ENCODE measurements around the gene PWP1.
"Not testable (repeated sequence)": the region's sequence is repeated elsewhere in the genome, so short reads cannot be mapped to it uniquely, and the experiment has no call there.

The PWP1 gene

DNA sequence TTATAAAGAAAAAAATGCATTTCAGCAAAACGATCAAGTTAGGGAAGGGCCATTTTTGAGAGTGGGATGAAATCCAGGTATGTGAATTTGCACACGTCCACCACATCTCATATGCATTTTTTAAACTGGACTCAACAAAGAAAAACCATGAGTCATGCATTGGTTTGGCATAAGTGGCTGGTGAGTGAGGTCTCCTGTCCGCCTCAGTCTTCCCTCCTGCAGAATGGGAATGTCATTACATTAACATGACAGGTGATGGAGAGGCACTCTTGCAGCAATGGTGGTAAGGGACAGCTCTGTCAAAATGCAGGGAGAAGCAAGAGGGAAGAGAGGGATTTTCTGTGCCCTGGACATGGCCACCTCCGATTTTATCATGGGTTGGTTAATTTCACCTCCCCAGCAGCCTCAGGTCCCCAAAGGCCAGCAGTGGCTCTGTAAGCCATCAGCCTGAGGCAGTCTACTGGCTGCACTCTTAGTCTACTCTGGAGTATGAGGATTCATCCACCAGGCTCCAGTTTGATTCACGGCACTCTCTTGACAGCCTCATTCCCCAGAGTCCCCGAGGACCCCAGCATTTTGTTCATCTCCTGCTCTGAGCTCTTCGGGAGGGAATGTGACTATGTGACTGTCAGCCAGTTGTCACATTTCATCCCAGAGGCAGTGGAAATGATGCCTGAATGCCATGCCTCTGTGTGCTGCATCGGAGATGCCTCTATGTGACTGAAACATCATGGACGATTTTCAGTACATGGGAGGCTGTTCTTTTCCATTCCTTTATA, 17.1 kb upstream of the PWP1 start:
- no peak for DNase-seq

DNA sequence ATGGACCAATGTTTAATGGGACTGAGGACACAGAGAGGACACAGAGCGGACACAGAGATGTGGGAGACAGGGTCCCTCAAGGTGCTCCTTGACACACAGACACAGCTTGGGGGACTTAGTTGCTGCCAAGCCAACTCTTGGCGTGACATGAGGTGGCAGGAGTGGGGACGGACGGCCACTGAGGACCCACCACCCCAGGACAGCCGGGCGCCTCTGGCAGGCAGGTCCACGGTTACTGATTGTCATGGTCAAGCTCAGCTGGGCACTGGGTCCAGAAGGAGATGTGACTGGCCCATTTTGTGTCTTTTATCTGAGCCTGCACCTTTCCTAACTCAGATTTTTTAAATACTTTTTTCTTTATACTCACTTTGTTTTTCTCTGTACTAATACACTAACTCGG, 15.7 kb upstream of the PWP1 start:
- DNase-seq = no peak

DNA sequence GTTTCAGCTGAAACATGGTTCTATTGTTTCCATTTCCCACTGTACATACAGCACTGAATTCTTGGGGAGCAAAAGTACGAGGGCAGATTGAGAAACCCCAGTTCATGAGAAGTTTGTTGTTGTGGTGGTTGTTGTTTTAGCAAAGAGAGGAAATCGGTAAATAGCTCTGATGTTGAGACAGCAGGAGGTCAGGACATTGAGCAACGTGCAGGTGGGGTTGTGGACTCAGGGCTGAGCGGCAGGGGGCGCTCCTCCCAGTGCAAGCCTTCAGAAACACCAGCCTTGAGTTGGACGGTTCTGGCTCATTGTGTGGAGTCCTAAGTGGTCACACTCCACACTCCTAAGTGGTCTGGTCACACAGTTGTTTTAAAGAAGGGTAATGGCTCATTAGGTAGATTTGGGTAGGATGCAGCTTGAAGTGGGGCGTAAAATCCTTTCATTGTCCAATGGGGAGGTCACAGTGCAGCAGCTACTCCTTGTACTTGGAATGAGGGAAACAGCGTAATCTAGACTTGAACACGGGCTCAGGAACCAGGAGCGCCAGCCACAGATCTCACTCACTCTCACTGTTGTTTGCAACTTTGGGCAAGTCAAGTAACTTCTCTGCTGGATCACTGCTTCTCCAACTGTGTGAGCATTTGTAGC, 14.5 kb upstream of the PWP1 start:
- DNase-seq = peak; percentile 31

DNA sequence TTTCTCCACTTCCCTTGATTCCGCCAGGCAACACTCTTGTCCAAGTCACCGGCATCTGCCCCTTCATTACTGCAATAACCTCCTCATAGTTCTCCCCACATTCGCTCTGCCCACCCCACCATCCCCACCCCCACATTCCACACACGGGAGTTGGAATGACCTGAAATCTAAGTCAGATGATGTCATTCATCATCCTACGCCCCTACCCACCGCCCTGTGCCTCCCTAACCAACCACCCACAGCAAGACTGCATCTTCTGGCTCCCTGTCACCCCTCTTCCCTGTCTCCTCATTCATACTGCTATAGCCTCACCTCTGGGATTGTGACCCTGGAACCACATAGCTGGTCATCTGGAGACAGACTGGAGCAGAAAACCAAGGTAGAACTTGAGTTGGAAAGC, 7.9 kb upstream of the PWP1 start:
- no peak for DNase-seq

DNA sequence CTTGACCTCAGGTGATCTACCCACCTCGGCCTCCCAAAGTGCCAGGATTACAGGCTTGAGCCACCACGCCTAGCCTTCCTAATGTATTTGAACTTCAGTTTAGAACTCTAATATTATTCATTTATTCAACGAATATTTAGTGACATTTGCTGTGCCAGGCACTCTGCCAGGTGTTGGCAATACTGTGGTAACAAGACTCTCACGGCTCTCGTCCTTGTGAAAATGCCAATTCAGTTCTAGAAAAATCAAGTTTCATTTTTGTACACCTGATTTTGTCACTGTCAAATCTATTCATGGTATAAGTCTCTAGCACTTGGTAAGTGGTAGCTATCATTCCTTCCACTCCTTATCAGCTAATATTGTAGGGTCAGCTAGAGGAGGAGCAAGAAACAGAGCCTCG, 6.3 kb upstream of the PWP1 start:
- DNase-seq = no peak

DNA sequence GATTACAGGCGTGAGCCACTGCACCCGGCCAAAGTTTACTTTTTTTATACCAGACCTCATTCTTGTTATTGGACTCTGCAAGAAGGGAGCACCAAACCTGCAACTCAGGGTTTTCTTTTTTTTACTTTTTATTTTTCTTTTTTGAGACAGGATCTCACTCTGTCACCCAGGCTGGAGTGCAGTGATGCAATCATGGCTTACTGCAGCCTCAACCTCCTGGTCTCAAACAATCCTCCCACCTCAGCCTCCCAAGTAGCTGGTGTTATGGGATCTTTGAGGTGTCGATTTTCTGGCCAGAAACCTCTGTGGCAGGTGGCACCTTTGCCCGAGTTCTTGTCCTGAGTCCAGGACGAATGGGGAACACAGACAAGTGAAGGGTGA, 4.2 kb upstream of the PWP1 start:
- DNase-seq = no peak

DNA sequence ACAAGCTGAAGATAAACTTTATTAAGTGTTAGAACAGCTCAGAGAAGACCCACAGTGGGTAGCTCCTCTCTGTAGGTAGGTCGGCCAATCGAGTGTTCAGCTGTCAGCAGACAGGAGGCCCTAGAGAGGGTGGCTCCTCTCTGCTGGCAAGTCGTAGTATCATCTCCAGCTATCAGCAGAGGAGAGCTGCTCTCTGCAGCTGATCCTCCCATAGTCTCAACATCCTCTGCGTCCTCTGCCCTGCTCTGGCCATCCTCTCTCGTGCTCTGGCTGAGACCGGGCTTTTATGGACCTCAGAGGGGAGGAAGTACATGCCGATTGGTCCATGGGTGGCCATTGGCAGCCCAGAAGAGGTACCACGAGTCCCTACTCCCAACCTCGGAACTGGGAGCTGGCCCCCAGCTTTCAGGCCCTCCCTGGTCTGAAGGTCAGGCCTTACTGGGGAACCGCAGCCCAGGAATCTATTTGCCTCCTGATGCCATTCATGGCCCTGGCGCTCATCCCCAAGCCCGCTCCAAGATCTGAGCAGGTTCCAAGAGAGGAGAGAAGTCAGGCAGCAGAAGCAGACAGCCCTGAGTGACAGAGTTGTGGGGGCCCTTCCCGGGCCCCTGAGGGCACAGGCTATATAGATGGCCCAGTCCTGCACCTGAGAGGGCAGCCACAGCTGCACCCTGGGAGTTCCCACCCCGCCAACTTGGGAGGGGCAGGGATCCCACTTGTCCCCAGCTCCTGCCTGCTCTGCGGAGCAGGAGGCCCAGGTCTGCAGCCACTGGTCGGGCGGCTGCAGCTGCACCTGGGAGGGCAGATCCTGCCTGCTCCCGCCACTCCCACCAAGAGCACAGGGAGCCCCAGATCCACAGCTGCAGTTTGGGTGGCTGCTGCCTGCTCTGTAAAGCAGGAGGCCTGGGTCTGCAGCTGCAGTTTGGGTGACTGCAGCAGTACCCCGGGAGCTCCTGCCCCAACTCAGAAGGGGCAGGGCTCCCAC, 3.5 kb upstream of the PWP1 start:
- DNase-seq = no peak

DNA sequence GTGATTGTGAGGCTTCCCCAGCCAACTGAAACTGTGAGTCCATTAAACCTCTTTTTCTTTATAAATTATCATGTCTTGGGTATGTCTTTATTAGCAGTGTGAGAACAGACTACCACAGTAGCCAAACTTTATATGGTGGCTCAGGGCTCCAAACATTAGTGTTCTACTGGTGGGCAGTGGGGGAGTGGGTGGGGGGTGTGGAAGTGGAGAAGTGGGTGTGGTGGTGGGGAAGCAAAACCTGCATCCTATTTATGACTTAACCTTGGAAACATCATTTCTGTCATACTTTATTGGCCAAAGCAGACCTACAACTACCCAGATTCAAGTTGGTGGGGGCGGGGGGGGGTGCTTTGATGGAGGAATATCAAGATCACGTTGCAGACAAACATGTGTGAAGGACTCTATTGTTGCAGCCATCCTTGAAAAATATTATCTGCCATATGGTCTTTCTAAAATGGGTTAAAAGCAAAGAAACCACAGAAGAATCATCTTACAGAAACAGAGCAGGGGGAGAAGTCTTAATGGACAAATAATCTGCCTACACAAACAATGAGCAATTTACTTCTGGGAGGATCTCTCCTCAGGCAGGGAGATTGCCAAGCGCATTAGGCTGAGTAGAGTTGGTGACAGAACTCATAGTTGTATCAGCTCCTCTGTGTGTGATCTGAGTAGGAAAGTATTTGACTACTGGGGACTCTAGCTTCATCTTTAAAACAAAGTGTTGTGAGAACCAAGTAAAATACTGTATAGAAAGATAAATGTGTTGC, 1.4 kb upstream of the PWP1 start:
- DNase-seq = no peak

DNA sequence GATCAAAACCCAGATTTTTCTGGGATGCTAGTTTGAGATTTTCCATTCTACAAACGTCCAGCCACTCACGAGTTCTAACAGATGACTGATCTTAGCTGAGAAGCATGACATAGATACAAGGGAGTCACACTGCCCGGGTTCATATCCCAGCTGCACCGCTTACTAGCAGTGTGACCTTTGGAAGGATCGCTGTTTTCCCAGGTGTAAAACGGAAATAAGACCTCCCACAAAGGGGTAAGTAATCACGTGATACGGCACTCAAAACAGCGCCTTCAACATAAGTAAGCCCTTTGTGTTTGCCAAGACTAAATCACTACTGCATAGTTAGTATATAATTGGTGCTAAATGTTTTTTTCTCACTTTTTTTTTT, 624 bp upstream of the PWP1 start:
- peak; percentile 20 for DNase-seq

DNA sequence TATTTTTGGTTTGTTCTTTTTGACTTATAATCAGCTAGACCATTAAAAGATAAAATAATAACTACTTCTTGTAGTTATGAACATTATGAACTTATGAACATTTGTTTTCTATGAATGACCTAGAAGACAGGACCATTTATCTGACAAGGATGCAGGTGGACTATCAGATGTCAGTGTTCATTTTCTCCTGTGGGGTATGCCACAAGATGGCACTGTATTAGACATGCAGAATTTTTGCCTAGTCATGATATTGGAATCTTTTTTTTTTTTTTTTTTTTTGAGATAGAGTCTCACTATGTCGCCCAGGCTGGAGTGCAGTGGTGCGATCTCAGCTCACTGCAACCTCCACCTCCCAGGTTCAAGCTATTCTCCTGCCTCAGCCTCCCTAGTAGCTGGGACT, 10.2 kb downstream of the PWP1 start:
- not testable (repeated sequence) for DNase-seq

DNA sequence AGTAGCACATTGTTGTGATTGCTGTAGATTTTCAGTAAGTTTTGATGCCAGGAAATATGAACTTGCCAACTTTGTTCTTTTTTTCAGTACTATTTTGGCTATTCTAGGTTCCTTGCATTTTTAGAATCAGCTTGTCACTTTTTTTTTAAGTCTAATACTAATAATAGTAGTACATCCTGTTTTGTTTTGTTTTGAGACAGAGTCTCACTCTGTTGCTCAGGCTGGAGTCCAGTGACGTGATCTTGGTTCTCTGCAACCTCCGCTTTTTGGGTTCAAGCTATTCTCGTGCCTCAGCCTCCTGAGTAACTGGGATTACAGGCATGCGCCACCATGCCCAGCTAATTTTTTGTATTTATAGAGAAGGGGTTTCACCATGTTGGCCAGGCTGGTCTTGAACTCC, 16.5 kb downstream of the PWP1 start:
- no peak for DNase-seq

DNA sequence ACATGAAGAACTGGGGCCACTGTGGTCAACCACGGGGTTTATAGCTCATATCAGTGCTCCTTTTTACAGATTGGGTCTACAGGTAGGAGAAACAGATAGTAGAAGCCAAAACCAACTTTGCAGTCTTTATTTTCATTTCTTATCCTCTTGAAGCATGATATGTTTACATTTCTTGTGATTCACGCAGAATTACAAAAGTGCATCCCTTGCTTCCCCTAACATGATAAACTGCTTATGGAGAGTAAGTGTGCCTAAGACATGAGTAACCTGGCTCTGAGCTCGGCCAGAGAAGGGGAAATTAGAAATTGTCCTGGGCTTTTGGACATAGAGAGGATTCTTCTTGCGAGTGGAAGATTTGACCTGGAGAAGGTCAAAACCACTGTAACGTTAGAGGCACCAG, 18.4 kb downstream of the PWP1 start:
- DNase-seq = no peak

DNA sequence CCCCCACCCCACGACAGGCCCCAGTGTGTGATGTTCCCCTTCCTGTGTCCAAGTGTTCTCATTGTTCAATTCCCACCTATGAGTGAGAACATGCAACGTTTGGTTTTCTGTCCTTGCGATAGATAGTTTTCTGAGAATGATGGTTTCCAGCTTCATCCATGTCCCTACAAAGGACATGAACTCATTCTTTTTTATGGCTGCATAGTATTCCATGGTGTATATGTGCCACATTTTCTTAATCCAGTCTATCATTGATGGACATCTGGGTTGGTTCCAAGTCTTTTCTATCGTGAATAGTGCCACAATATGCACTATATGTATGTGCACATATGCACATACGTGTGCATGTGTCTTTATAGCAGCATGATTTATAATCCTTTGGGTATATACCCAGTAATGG, 19.9 kb downstream of the PWP1 start:
- not testable (repeated sequence) for DNase-seq

DNA sequence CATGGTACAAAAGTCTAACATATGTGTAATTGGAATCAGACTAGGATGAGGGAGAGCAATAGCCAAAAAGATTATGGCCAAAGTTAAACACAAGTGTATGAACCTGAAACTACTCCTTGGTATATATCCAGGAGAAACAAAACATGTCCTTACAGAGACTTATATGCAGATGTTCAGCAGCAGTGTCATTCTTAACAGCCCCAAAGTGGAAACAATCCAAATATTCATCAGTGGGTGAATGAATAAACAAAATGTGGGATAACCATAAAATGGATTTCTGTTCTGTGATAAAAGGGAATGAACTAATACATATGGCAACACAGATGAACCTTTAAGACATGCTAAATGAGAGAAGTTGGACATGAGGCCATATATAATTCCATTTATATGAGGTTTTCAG, 30.2 kb downstream of the PWP1 start:
- no peak for DNase-seq

DNA sequence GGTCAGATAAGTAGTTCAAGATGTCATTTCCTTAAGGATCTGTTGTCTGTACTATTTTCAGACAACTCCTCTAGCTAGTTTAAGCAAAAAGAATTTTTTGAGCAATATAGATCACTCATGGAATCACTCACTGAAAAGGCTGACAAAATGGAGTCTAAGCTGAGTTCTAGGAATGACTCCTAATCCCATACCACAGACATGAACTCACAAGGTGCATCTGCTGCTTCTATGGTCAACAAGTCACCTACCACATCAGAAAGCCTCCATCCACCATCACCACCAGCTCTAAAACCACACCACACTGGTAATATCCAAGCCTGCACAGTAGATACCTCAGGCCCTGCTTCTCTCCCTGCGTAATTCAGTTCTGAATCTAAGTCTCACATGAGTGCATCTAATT, 33.0 kb downstream of the PWP1 start:
- DNase-seq = no peak

DNA sequence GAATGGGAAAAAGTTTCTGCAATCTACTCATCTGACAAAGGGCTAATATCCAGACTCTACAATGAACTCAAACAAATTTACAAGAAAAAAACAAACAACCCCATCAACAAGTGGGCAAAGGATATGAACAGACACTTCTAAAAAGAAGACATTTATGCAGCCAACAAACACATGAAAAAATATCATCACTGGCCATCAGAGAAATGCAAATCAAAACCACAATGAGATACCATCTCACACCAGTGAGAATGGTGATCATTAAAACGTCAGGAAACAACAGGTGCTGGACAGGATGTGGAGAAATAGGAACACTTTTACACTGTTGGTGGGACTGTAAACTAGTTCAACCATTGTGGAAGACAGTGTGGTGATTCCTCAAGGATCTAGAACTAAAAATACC, 41.7 kb downstream of the PWP1 start:
- not testable (repeated sequence) for DNase-seq

DNA sequence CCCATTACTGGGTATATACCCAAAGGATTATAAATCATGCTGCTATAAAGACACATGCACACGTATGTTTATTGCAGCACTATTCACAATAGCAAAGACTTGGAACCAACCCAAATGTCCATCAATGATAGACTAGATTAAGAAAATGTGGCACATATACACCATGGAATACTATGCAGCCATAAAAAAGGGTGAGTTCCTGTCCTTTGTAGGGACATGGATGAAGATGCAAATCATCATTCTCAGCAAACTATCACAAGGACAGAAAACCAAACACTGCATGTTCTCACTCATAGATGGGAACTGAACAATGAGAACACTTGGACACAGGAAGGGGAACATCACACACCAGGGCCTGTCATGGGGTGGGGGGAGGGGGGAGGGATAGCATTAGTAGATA, 42.1 kb downstream of the PWP1 start:
- DNase-seq = not testable (repeated sequence)

DNA sequence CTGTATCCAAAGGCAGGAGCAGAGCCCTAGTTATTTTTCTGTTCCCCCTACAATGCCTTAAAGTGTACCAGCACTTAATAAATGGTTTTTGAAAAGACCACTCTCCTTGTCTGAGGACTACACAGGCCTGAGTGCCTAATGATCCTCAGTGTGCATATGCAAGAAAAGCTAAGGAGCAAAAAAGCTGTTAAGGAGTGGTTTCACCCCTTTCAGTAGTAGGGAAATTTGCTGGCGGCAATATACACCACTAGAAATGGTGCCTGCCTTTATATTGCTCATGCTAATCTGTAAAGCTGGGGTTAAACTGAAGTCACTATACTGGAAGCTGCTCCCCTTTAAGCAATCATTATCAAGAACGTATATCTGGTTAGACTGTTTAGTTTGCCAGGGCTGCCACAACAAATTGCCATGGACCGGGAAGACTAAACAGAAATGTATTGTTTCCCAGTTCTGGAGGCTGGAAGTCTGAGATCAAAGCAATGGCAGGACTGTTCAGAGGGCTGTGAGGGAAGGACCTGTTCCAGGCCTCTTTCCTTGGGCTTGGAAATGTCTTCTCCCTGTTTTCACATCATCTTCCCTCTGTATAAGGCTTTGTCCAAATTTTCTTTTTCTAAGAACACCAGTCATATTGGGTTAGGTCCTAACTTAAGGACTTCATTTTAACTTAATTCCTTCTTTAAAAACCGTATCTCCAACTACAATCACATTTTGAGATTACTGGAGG, 45.2 kb downstream of the PWP1 start:
- DNase-seq = no peak

DNA sequence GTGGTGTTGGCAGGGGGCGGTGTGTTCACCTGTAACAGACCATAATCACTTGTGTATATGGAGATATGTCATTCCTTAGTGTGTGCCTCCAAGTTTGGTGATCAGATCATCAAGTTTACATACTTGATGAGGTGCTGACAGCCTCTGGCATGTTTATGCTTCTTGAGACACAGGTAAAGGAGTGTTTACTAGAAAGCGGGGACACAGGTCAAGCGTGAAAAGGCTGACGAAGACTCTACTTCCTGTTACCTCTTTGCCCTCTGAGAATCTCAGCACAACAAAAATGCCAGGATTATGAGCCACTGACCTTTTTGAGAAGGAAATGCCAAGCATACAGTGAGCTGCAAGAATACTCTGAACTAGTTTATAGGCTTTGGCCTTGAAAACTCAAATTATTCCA, 45.8 kb downstream of the PWP1 start:
- DNase-seq = no peak

DNA sequence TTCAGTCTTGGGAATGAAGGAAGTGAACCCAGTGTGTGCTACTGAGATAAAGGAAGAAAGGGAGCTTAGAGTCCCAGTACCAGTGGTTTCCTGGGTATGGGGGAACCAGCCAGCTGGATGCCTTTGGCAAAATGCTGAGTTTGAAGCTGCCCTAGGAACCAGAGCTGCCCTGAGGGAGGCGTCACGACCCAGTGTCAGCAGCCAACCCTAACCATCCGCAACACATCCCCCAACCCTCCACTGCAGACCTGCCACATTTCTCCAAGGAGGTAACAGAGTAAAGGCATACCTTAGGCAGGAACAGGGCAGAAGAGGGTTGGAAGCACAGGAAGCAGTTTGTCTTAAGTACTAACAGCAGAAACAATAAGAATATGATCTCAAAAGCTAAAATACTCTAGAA, 46.8 kb downstream of the PWP1 start:
- no peak for DNase-seq

DNA sequence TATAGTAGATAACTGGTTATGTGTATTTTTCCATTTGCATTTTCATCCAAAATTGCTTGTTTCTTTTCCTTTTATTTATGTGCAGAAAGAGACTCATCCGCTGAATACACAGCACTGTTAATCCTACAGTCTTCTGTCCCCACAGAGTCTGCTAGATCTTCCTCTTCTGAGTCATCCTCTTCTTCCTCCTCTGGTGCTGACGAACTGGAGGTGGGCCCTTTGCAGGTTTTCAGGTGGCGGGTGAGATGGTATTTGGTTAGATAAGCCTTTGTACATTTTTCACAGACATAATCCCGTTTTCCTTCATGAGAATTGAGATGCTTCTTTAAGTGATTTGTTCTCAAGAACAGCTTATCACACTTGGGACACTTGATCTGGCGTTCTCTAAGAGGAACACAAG, 48.5 kb downstream of the PWP1 start:
- no peak for DNase-seq

DNA sequence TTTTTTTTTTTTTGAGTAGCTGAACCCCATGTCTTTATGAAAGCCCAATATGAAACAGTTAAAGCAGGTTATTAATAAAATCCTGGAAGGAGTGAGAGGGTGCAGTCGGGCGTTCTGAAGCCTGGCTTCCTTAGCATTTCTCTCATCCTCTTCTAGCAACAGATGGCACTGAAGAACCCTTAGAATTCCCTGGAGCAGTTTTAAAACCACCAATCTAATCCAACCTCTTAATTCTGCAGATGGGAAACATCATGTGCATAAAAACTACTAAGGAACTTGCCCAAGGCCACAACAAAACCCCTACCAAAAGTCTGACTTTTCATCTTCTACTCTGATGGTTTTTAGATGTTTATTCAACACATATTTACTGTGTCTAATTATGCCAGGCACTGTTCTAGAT, 50.2 kb downstream of the PWP1 start:
- no peak for DNase-seq
